ENCODE data around the gene TFF2. TPM values are rescaled to one million over a fixed set of nuclear protein-coding genes. Genes with fewer than 3 reads are reported as not detected.

The TFF2 gene, protein sequence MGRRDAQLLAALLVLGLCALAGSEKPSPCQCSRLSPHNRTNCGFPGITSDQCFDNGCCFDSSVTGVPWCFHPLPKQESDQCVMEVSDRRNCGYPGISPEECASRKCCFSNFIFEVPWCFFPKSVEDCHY
- total RNA-seq (2022) (0.59 TPM in 1 of 2 replicates, not detected in the other), Bru-seq, nascent RNA (percentile 18 among the genes with signal in this experiment), BruChase-seq, experiment 1, labeled RNA remaining after a 6-hour chase (percentile 18 among the genes with signal in this experiment), BruChase-seq, experiment 2, labeled RNA remaining after a 2-hour chase (not detected)
- long read RNA-seq, partial matches to known transcripts, result 1 of 2 reads
- long read RNA-seq, other reads (novel, unspliced or antisense), result 0 of 2 reads

DNA sequence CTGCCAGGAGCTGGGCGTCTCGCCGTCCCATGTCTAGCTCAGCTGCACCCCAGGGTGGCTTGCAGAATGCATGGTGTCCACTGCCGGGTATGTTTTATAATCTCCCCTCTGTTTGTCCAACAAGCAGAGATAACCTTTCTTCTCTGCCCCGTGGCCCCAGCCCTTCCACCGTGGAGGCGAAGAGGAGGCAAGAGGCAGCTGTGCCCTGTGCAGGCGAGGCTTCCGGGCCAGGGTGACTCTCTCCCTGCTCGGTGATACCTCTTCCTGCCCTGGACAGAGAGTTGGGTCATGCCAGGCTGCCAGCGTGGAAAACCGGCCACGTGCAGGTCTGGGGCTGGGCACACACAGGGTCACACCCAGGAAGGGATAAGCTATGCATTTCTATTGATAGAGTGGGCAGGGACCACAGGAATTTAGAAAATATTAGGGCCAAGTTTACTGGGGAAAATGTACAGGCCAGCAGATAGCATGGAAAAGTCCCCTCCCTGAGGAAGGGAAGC is at the start of gene TFF2:
TSS of gene TFF2 (minus strand) at position 68 of the 500 bp plus-strand sequence. CDS start at position 31, 37 bp downstream.
- no peak within 1 kb of the TSS for H3K27ac Mint-ChIP-seq (ENCODE audit: unreplicated experiment)
- CTCF ChIA-PET, result no interaction called here
- BruUV-seq (replicated peaks), result no TSS peak

DNA sequence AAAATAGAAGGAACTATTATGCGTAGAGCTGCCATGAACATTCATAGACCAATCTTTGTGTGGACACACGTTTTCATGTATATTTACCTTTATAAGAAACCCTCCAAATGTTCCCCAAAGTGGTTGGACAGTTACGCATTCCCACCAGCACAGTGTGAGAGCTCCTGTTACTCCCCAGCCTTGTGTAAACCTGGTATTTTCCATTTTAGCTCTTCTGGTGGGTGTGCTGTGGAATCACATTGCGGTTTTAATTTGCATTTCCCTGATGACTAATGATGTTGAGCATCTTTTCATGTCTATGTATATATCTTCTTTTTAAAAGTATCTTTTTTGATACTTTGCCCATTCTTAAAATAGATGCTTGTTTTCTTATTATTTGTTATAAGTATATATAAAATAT is 49.7 kb upstream of the TFF2 start:
- TF ChIP-seq, protein P1, sequence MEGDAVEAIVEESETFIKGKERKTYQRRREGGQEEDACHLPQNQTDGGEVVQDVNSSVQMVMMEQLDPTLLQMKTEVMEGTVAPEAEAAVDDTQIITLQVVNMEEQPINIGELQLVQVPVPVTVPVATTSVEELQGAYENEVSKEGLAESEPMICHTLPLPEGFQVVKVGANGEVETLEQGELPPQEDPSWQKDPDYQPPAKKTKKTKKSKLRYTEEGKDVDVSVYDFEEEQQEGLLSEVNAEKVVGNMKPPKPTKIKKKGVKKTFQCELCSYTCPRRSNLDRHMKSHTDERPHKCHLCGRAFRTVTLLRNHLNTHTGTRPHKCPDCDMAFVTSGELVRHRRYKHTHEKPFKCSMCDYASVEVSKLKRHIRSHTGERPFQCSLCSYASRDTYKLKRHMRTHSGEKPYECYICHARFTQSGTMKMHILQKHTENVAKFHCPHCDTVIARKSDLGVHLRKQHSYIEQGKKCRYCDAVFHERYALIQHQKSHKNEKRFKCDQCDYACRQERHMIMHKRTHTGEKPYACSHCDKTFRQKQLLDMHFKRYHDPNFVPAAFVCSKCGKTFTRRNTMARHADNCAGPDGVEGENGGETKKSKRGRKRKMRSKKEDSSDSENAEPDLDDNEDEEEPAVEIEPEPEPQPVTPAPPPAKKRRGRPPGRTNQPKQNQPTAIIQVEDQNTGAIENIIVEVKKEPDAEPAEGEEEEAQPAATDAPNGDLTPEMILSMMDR (IDR thresholded peaks at IDR 0.05; ENCODE audit: unreplicated experiment), result no peak
- DNase-seq, result no peak
- peaks cover 6% of the 10 kb centered on the region for H3K9me3 Mint-ChIP-seq (ENCODE audit: low read depth, unreplicated experiment)
- no TSS peak for BruUV-seq (replicated peaks)
- H3K27ac Mint-ChIP-seq (ENCODE audit: unreplicated experiment), result no peak overlapping the region
- H3K4me3 Mint-ChIP-seq (ENCODE audit: low read depth, unreplicated experiment), result no peak overlapping the region
- H3K36me3 Mint-ChIP-seq (ENCODE audit: insufficient read depth, unreplicated experiment), result no peaks in the 10 kb centered on the region
- peaks cover 8% of the 10 kb centered on the region for H3K4me1 Mint-ChIP-seq (ENCODE audit: low read depth, unreplicated experiment)
- intact Hi-C loops (cut with micrococcal nuclease; ENCODE audit: unreplicated experiment), result no loop called here
- CTCF ChIA-PET, result no interaction called here
- H3K27me3 Mint-ChIP-seq (ENCODE audit: unreplicated experiment), result no peaks in the 10 kb centered on the region

More for the DNA sequence above, at the start of gene TFF2:
- peaks cover 17% of the 10 kb centered on the region for H3K27me3 Mint-ChIP-seq (ENCODE audit: unreplicated experiment)
- no peaks in the 10 kb centered on the region for H3K36me3 Mint-ChIP-seq (ENCODE audit: insufficient read depth, unreplicated experiment)
- H3K4me3 Mint-ChIP-seq (ENCODE audit: low read depth, unreplicated experiment), result no peak within 1 kb of the TSS
- TF ChIP-seq, protein P1 (IDR thresholded peaks at IDR 0.05; ENCODE audit: unreplicated experiment), result no peak
- peaks cover 4% of the 10 kb centered on the region for H3K9me3 Mint-ChIP-seq (ENCODE audit: low read depth, unreplicated experiment)
- H3K4me1 Mint-ChIP-seq (ENCODE audit: low read depth, unreplicated experiment), result peaks cover 7% of the 10 kb centered on the region
- intact Hi-C loops (cut with micrococcal nuclease; ENCODE audit: unreplicated experiment), result no loop called here
- peak; percentile 24 for DNase-seq

DNA sequence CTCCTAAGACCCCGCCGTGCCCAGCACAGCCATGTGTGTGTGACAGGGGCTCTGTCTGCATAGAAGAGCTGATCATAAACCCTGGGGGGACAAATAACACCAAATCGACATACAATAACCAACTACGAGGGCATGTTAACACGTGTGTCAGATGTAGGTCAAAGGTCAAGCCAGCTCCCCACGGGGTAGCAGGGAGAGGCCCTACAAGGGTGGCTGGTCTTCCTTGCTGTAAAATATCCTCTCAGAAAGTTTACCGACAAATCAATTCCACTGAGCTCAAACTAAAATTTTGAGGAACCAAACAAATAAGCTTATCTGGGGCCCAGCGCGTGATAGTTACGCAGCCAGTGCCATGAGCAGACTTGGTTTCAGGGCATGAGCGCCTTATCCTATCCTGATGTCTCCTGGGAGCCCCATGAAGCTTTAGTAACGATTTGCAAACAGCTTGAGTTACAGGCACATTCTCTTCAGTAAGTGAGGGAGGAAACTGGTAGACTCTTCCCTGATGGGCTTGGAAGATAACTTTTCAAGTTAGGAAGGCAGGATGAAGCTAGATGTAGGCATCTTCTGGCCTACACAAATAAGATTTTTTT is 47.7 kb upstream of the TFF2 start:
- no TSS peak for BruUV-seq (replicated peaks)
- no peak overlapping the region for H3K4me3 Mint-ChIP-seq (ENCODE audit: low read depth, unreplicated experiment)
- peaks cover 6% of the 10 kb centered on the region for H3K9me3 Mint-ChIP-seq (ENCODE audit: low read depth, unreplicated experiment)
- peaks cover 18% of the 10 kb centered on the region for H3K4me1 Mint-ChIP-seq (ENCODE audit: low read depth, unreplicated experiment)
- CTCF ChIA-PET, result interaction anchor here (0.6 kb wide), 1 partner anchor 136 kb away, joined by 3 read pairs; no protein-coding TSS in a partner anchor
- H3K27ac Mint-ChIP-seq (ENCODE audit: unreplicated experiment), result no peak overlapping the region
- TF ChIP-seq, protein P1 (IDR thresholded peaks at IDR 0.05; ENCODE audit: unreplicated experiment), result no peak
- DNase-seq, result no peak
- H3K36me3 Mint-ChIP-seq (ENCODE audit: insufficient read depth, unreplicated experiment), result no peaks in the 10 kb centered on the region
- H3K27me3 Mint-ChIP-seq (ENCODE audit: unreplicated experiment), result no peaks in the 10 kb centered on the region
- intact Hi-C loops (cut with micrococcal nuclease; ENCODE audit: unreplicated experiment), result no loop called here

DNA sequence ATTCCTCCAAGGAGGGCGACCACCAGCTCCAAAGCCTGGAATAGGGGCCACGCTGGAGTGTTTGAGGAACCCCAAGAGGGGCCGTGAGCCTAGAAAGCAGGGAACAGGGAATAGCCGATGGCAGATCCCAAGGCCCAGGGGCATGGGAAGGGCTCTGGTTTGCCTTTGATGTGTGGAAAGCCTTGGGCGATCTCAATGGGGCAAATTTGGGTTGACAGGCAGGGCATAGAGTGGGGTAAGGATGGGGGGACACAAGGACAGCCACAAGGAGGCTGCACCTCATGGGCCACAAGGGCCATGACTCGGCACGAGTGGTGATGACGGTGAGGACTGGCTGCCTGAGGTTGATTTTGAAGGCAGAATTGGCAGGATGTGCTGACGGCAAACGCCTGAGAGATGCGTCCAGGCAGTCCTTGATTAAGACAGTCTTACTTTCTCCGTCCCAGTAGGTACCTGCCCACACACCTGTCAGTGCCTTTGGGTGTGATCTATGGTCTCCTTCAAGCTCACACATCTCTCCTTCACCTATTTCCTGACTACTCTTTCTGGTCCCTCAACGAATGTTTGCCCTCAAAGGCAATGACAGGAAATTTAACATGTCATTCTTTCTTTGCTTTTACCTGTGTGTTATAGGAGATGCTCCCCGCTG is 47.1 kb upstream of the TFF2 start:
- H3K27ac Mint-ChIP-seq (ENCODE audit: unreplicated experiment), result no peak overlapping the region
- CTCF ChIA-PET, result no interaction called here

More for the DNA sequence above, 47.1 kb upstream of the TFF2 start:
- TF ChIP-seq, protein P1 (IDR thresholded peaks at IDR 0.05; ENCODE audit: unreplicated experiment), result no peak
- H3K4me3 Mint-ChIP-seq (ENCODE audit: low read depth, unreplicated experiment), result no peak overlapping the region
- peaks cover 6% of the 10 kb centered on the region for H3K9me3 Mint-ChIP-seq (ENCODE audit: low read depth, unreplicated experiment)
- H3K27me3 Mint-ChIP-seq (ENCODE audit: unreplicated experiment), result no peaks in the 10 kb centered on the region
- BruUV-seq (replicated peaks), result no TSS peak
- peaks cover 18% of the 10 kb centered on the region for H3K4me1 Mint-ChIP-seq (ENCODE audit: low read depth, unreplicated experiment)
- DNase-seq, result no peak
- H3K36me3 Mint-ChIP-seq (ENCODE audit: insufficient read depth, unreplicated experiment), result no peaks in the 10 kb centered on the region
- intact Hi-C loops (cut with micrococcal nuclease; ENCODE audit: unreplicated experiment), result no loop called here

All from Calu3 (cell line).